Liver (tissue), 9 donors: ENCODE measurements around the gene NLK. TPM values are rescaled to one million over a fixed set of nuclear protein-coding genes. Genes with fewer than 3 reads are reported as not detected.

Experiments
- DNase-seq: peaks from one replicate; pipeline ENCODE4 v3.0.0-alpha.2; 2017; ENCODE audit warnings: low spot score
- H3K27ac ChIP-seq, 2 donors: one replicate each; pipeline ENCODE4 v1.7.0; 2013; ENCODE audit warnings: inconsistent platforms in 2 of 2, low read length in 2 of 2, control low read depth in 1 of 2, low read depth in 1 of 2, mild to moderate bottlenecking in 1 of 2
- H3K27me3 ChIP-seq, 4 donors: one replicate each; pipeline versions ENCODE4 v1.6.1 to v1.7.0; 2013; ENCODE audit warnings: low read length in 3 of 4, inconsistent platforms in 1 of 4, mild to moderate bottlenecking in 1 of 4, moderate library complexity in 1 of 4; ENCODE audit not compliant: control insufficient read depth in 4 of 4, insufficient read depth in 4 of 4
- H3K36me3 ChIP-seq, 4 donors: one replicate each; pipeline versions ENCODE4 v1.6.1 to v1.7.0; 2013; ENCODE audit warnings: low read length in 3 of 4, mild to moderate bottlenecking in 3 of 4, low read depth in 1 of 4, moderate library complexity in 1 of 4; ENCODE audit not compliant: control insufficient read depth in 4 of 4, insufficient read depth in 3 of 4
- H3K4me1 ChIP-seq, 4 donors: one replicate each; pipeline versions ENCODE4 v1.6.1 to v1.7.0; 2013; ENCODE audit warnings: low read length in 3 of 4, mild to moderate bottlenecking in 3 of 4, moderate library complexity in 1 of 4; ENCODE audit not compliant: control insufficient read depth in 4 of 4, insufficient read depth in 4 of 4
- H3K4me3 ChIP-seq, 3 donors: one replicate each; pipeline versions ENCODE4 v1.6.1 to v1.7.0; 2013; ENCODE audit warnings: low read length in 3 of 3, control low read depth in 1 of 3, low read depth in 1 of 3, mild to moderate bottlenecking in 1 of 3
- H3K9ac ChIP-seq, 2 donors: one replicate each; pipeline ENCODE4 v1.7.0; 2013; ENCODE audit warnings: low read length in 2 of 2, mild to moderate bottlenecking in 2 of 2, moderate library complexity in 2 of 2, control low read depth in 1 of 2, low read depth in 1 of 2
- H3K9me3 ChIP-seq, 4 donors: one replicate each; pipeline versions ENCODE4 v1.6.1 to v1.7.0; 2013; ENCODE audit warnings: low read length in 3 of 4; ENCODE audit not compliant: control insufficient read depth in 4 of 4
- ATF3 ChIP-seq: IDR thresholded peaks from 2 replicates; pipeline ENCODE4 v1.6.1; 2016; ENCODE audit warnings: antibody characterized with exemption
- CTCF ChIP-seq: fragments of 150-350 bp; IDR thresholded peaks from 2 replicates; pipeline ENCODE4 v1.5.1; 2017; ENCODE audit warnings: improper control_type of control experiment, low read depth, low read length; ENCODE audit not compliant: missing input control
- EGR1 ChIP-seq, 2 donors: IDR thresholded peaks; 2 replicates each; pipeline ENCODE4 v1.6.1; 2016 to 2018; ENCODE audit warnings: antibody characterized with exemption in 2 of 2, low read depth in 2 of 2
- FOXA1 ChIP-seq: IDR thresholded peaks from 2 replicates; pipeline ENCODE4 v1.6.1; 2016; ENCODE audit warnings: antibody characterized with exemption
- FOXA2 ChIP-seq: IDR thresholded peaks from 2 replicates; pipeline ENCODE4 v1.6.1; 2016; ENCODE audit warnings: antibody characterized with exemption
- GABPA ChIP-seq, 2 donors: IDR thresholded peaks in 1 of 2; conservative IDR thresholded peaks in 1 of 2; 2 replicates each; pipeline ENCODE4 v1.6.1; 2016; ENCODE audit warnings: antibody characterized with exemption in 2 of 2, mild to moderate bottlenecking in 1 of 2, moderate library complexity in 1 of 2
- HNF4A ChIP-seq, 2 donors: conservative IDR thresholded peaks; 2 replicates each; pipeline ENCODE4 v1.6.1; 2016; ENCODE audit warnings: antibody characterized with exemption in 2 of 2, mild to moderate bottlenecking in 2 of 2
- HNF4G ChIP-seq: IDR thresholded peaks from 2 replicates; pipeline ENCODE4 v1.6.1; 2016; ENCODE audit warnings: antibody characterized with exemption
- JUND ChIP-seq, 2 donors: IDR thresholded peaks; 2 replicates each; pipeline ENCODE4 v1.6.1; 2016; ENCODE audit warnings: antibody characterized with exemption in 2 of 2
- MAX ChIP-seq: IDR thresholded peaks from 2 replicates; pipeline ENCODE4 v1.6.1; 2016; ENCODE audit warnings: antibody characterized with exemption
- NR2F2 ChIP-seq: IDR thresholded peaks from 2 replicates; pipeline ENCODE4 v1.6.1; 2016; ENCODE audit warnings: antibody characterized with exemption
- RAD21 ChIP-seq, 2 donors: IDR thresholded peaks; 2 replicates each; pipeline ENCODE4 v1.6.1; 2016; ENCODE audit warnings: antibody characterized with exemption in 2 of 2, mild to moderate bottlenecking in 2 of 2
- REST ChIP-seq: IDR thresholded peaks from 2 replicates; pipeline ENCODE4 v1.6.1; 2016; ENCODE audit warnings: antibody characterized with exemption, mild to moderate bottlenecking
- RXRA ChIP-seq, 2 donors: IDR thresholded peaks; 2 replicates each; pipeline ENCODE4 v1.6.1; 2017 to 2018; ENCODE audit warnings: antibody characterized with exemption in 2 of 2, mild to moderate bottlenecking in 1 of 2
- SP1 ChIP-seq: IDR thresholded peaks from 2 replicates; pipeline ENCODE4 v1.6.1; 2018; ENCODE audit warnings: antibody characterized with exemption, mild to moderate bottlenecking
- TAF1 ChIP-seq: conservative IDR thresholded peaks from 2 replicates; pipeline ENCODE4 v1.6.1; 2016; ENCODE audit warnings: antibody characterized with exemption, mild to moderate bottlenecking
- YY1 ChIP-seq: IDR thresholded peaks from 2 replicates; pipeline ENCODE4 v1.6.1; 2016; ENCODE audit warnings: antibody characterized with exemption, mild to moderate bottlenecking
- ZBTB33 ChIP-seq: IDR thresholded peaks from 2 replicates; pipeline ENCODE4 v1.6.1; 2016; ENCODE audit warnings: antibody characterized with exemption
- WGBS: extraction: QIAGEN DNeasy Blood & Tissue Kit; methylation state at CpG from one replicate; pipeline ENCODE4 v1.1.7; 2013; 5-methylcytosine and 5-hydroxymethylcytosine counted together
- polyA plus RNA-seq, 2 donors: library from polyadenylated mRNA; stranded (reverse) in 1 of 2; unstranded in 1 of 2; fragments of 200-250 nt in 1 of 2; fragments of >200 nt in 1 of 2; fragmentation: Nextera tagmentation in 1 of 2; extraction: Ambion mirVana in 1 of 2; gene quantifications; one replicate each; pipeline versions ENCODE4 v1.2.1 to v1.2.3, GENCODE V29; 2013 to 2015
- total RNA-seq, 2 donors: library from RNA; depleted of rRNA; stranded (reverse); fragments of >200 nt; gene quantifications; one replicate each; pipeline ENCODE4 v1.2.3, GENCODE V29; 2014
- donor health status: healthy.
- donor health status: healthy.
- donor health status: healthy.
- donor health status: healthy.
- donor health status: healthy.

NLK gene
- total and polyA plus RNA-seq, 4 donors, result 4.4 to 17.4 (median 9.2) TPM

- TF ChIP-seq RAD21 (IDR thresholded peaks at IDR 0.05) (no peak), TAF1 (no peak), NR2F2 (no peak), FOXA2 (no peak), RXRA (IDR thresholded peaks at IDR 0.05) (no peak), REST (no peak), JUND (IDR thresholded peaks at IDR 0.05) (no peak), HNF4G (no peak), GABPA (IDR thresholded peaks at IDR 0.05 in 1 of 2, conservative IDR thresholded peaks at IDR 0.05 in 1 of 2) (no peak), YY1 (no peak), ZBTB33 (no peak), CTCF (no peak), SP1 (no peak), FOXA1 (no peak), HNF4A (conservative IDR thresholded peaks at IDR 0.05) (no peak), MAX (no peak), ATF3 (no peak), EGR1 (IDR thresholded peaks at IDR 0.05; ENCODE audit: low read depth in 2 of 2) (no peak)
- no peaks in the 10 kb centered on the region for H3K4me1 ChIP-seq
- H3K27ac ChIP-seq, result no peak overlapping the region
- no peak overlapping the region for H3K4me3 ChIP-seq
- 84% methylated on average over 2 of the region's 2 CpGs for WGBS
- H3K36me3 ChIP-seq, result no peaks in the 10 kb centered on the region
- DNase-seq, result no peak
- no peaks in the 10 kb centered on the region for H3K9me3 ChIP-seq
- no peak overlapping the region for H3K9ac ChIP-seq
- H3K27me3 ChIP-seq, result no peaks in the 10 kb centered on the region
Observed at GRCh38 chr17:28160610-28161009, 118.1 kb downstream of the NLK start.
